HFFc6 (cell line): ENCODE measurements around the gene OSGEP. TPM values are rescaled to one million over a fixed set of nuclear protein-coding genes. Genes with fewer than 3 reads are reported as not detected.

ENCODE experiments used
- DNase-seq: peaks from one replicate; pipeline ENCODE4 v3.0.0-alpha.2; 2018
- H3K27ac Mint-ChIP-seq: 2 replicates; pipeline ENCODE4 v1.8.0; 2020; ENCODE audit warnings: mild to moderate bottlenecking, mixed read lengths
- H3K27me3 Mint-ChIP-seq: 2 replicates; pipeline ENCODE4 v1.8.0; 2021; ENCODE audit warnings: mild to moderate bottlenecking, moderate library complexity, mixed read lengths; ENCODE audit not compliant: insufficient read depth
- H3K36me3 Mint-ChIP-seq: 2 replicates; pipeline ENCODE4 v1.8.0; 2021; ENCODE audit warnings: low read depth, mixed read lengths
- H3K4me1 Mint-ChIP-seq: 2 replicates; pipeline ENCODE4 v1.8.0; 2020; ENCODE audit warnings: low read depth, mixed read lengths
- H3K4me3 Mint-ChIP-seq: 2 replicates; pipeline ENCODE4 v1.8.0; 2020; ENCODE audit warnings: mild to moderate bottlenecking, moderate library complexity, mixed read lengths
- H3K9me3 Mint-ChIP-seq: 2 replicates; pipeline ENCODE4 v1.8.0; 2020; ENCODE audit warnings: mild to moderate bottlenecking, mixed read lengths
- CTCF ChIP-seq: fragments of 200-600 bp; sonication (generic); IDR thresholded peaks from 2 replicates; pipeline ENCODE4 v1.5.0; 2021; ENCODE audit warnings: antibody characterized with exemption, mild to moderate bottlenecking
- total RNA-seq, 6 experiments: library from RNA; stranded (reverse); fragmentation: NEBNext Ultra II Directional; extraction: Animal tissue kit (Norgen Biotek cat#: 25700); gene quantifications; 2 replicates in 1 of 6; 3 replicates in 5 of 6; pipeline ENCODE4 v1.2.3, GENCODE V29; 2021

The OSGEP gene
- total RNA-seq, 6 experiments from 2014 or later: 26.4 to 33.8 (median 30.7) TPM

GRCh38 chr14:20428010-20428365 is 26.6 kb downstream of the OSGEP start:
- no peak overlapping the region for H3K27ac Mint-ChIP-seq

GRCh38 chr14:20427231-20428009 is 27.2 kb downstream of the OSGEP start:
- Mint-ChIP-seq H3K27me3 (no peaks in the 10 kb centered on the region; the same call in 1 of the 2 replicates), H3K9me3 (no peaks in the 10 kb centered on the region), H3K36me3 (no peaks in the 10 kb centered on the region), H3K27ac (peak overlapping the region; percentile 41), H3K4me3 (peak overlapping the region; percentile 30; the same call in 1 of the 2 replicates), H3K4me1 (peaks cover 13% of the 10 kb centered on the region)
- no peak for TF ChIP-seq CTCF
- peak; percentile 46 for DNase-seq

More at GRCh38 chr14:20428010-20428365, 26.6 kb downstream of the OSGEP start:
- no peak for TF ChIP-seq CTCF
- no peak for DNase-seq
- peaks cover 13% of the 10 kb centered on the region for H3K4me1 Mint-ChIP-seq
- H3K36me3 Mint-ChIP-seq: no peaks in the 10 kb centered on the region
- H3K9me3 Mint-ChIP-seq: no peaks in the 10 kb centered on the region
- no peak overlapping the region for H3K4me3 Mint-ChIP-seq
- H3K27me3 Mint-ChIP-seq: no peaks in the 10 kb centered on the region

GRCh38 chr14:20424851-20425250 is 29.8 kb downstream of the OSGEP start:
- no peak for TF ChIP-seq CTCF
- no peak overlapping the region for H3K4me3 Mint-ChIP-seq
- no peaks in the 10 kb centered on the region for H3K36me3 Mint-ChIP-seq
- H3K27me3 Mint-ChIP-seq: peaks cover 2% of the 10 kb centered on the region; the same call in 1 of the 2 replicates
- H3K9me3 Mint-ChIP-seq: no peaks in the 10 kb centered on the region
- H3K27ac Mint-ChIP-seq: no peak overlapping the region
- peaks cover 13% of the 10 kb centered on the region for H3K4me1 Mint-ChIP-seq
- DNase-seq: no peak

GRCh38 chr14:20422886-20423285 is 31.7 kb downstream of the OSGEP start:
- no peak for DNase-seq
- H3K4me3 Mint-ChIP-seq: no peak overlapping the region
- H3K4me1 Mint-ChIP-seq: peaks cover 11% of the 10 kb centered on the region
- no peaks in the 10 kb centered on the region for H3K9me3 Mint-ChIP-seq
- TF ChIP-seq CTCF: no peak
- peaks cover 2% of the 10 kb centered on the region for H3K27me3 Mint-ChIP-seq
- H3K36me3 Mint-ChIP-seq: no peaks in the 10 kb centered on the region
- H3K27ac Mint-ChIP-seq: no peak overlapping the region

GRCh38 chr14:20421267-20421666 is 33.3 kb downstream of the OSGEP start:
- no peaks in the 10 kb centered on the region for H3K9me3 Mint-ChIP-seq
- H3K4me1 Mint-ChIP-seq: no peaks in the 10 kb centered on the region
- no peak for DNase-seq
- TF ChIP-seq CTCF: no peak
- no peak overlapping the region for H3K27ac Mint-ChIP-seq
- no peak overlapping the region for H3K4me3 Mint-ChIP-seq
- no peaks in the 10 kb centered on the region for H3K36me3 Mint-ChIP-seq
- peaks cover 2% of the 10 kb centered on the region for H3K27me3 Mint-ChIP-seq
